Suprapubic skin (tissue), 4 donors: ENCODE measurements around the gene TMEM215. TPM values are rescaled to one million over a fixed set of nuclear protein-coding genes. Genes with fewer than 3 reads are reported as not detected.
A peak's percentile ranks its signal among the peaks of the same experiment; 100 is the strongest.

Experiments
- DNase-seq, 2 donors: peaks; one replicate each; pipeline ENCODE4 v3.0.0-alpha.2; 2019; ENCODE audit warnings: low spot score in 2 of 2
- H3K27ac ChIP-seq: fragments of 200-600 bp; sonication (generic); one replicate; pipeline ENCODE4 v1.5.1; 2019
- H3K27me3 ChIP-seq: fragments of 200-600 bp; sonication (generic); one replicate; pipeline ENCODE4 v1.5.1; 2019
- H3K36me3 ChIP-seq: fragments of 200-600 bp; sonication (generic); one replicate; pipeline ENCODE4 v1.5.1; 2019
- H3K4me1 ChIP-seq: fragments of 200-600 bp; sonication (generic); one replicate; pipeline ENCODE4 v1.5.1; 2019
- H3K4me3 ChIP-seq: fragments of 200-600 bp; sonication (generic); one replicate; pipeline ENCODE4 v1.5.1; 2019; ENCODE audit warnings: mild to moderate bottlenecking
- H3K9me3 ChIP-seq: fragments of 200-600 bp; sonication (generic); one replicate; pipeline ENCODE4 v1.5.1; 2019
- CTCF ChIP-seq, 2 donors: fragments of 200-600 bp in 1 of 2; fragments of 450-650 bp in 1 of 2; sonication (generic) in 1 of 2; IDR thresholded peaks; one replicate each; pipeline ENCODE4 v1.5.1; 2016 to 2019; ENCODE audit warnings: antibody characterized with exemption in 2 of 2, mild to moderate bottlenecking in 1 of 2, moderate library complexity in 1 of 2
- EP300 ChIP-seq: sonication (generic); formaldehyde crosslinking; IDR thresholded peaks from one replicate; pipeline ENCODE4 v1.6.1; 2017; ENCODE audit warnings: antibody characterized with exemption
- POLR2A ChIP-seq, 2 donors: fragments of 450-650 bp; IDR thresholded peaks; one replicate each; pipeline ENCODE4 v1.6.1; 2017; ENCODE audit warnings: antibody characterized with exemption in 2 of 2, mild to moderate bottlenecking in 2 of 2, moderate library complexity in 2 of 2
- POLR2AphosphoS5 ChIP-seq, 3 donors: sonication (generic); formaldehyde crosslinking; IDR thresholded peaks; one replicate each; pipeline ENCODE4 v1.6.1; 2017; ENCODE audit warnings: antibody characterized with exemption in 3 of 3
- WGBS: methylation state at CpG from one replicate; pipeline ENCODE4 v1.1.5; 2018; 5-methylcytosine and 5-hydroxymethylcytosine counted together
- total RNA-seq, 4 donors: library from RNA; depleted of rRNA; stranded (reverse); fragments of >200 nt; gene quantifications; one replicate each; pipeline ENCODE4 v1.1.0, GENCODE V29; 2016

The TMEM215 gene
- total RNA-seq, result under 1 TPM in 1 of 4 donors, not detected in 3; 0.31 TPM

- Histone ChIP-seq H3K9me3 (no peaks in the 10 kb centered on the region), H3K4me3 (peak within 1 kb of the TSS; percentile 15), H3K4me1 (peaks cover 6% of the 10 kb centered on the region), H3K27me3 (peaks cover 48% of the 10 kb centered on the region), H3K27ac (no peak within 1 kb of the TSS), H3K36me3 (no peaks in the 10 kb centered on the region)
- TF ChIP-seq EP300 (no peak), POLR2A (IDR thresholded peaks at IDR 0.05) (no peak), POLR2AphosphoS5 (IDR thresholded peaks at IDR 0.05) (no peak), CTCF (IDR thresholded peaks at IDR 0.05) (no peak)
- WGBS, result under 1% methylated on average over 35 of the region's 59 CpGs
- peak in 1 of 2 donors; percentile 76 for DNase-seq
Observed at GRCh38 chr9:32783168-32783891, at the start of gene TMEM215. Gene TMEM215, plus strand, starts transcription at chr9:32783540. Its CDS starts 644 bp downstream, at chr9:32784184.

- 64% methylated on average over 3 of the region's 3 CpGs for WGBS
- H3K4me3 ChIP-seq, result no peak overlapping the region
- no peaks in the 10 kb centered on the region for H3K27me3 ChIP-seq
- H3K9me3 ChIP-seq, result no peaks in the 10 kb centered on the region
- no peaks in the 10 kb centered on the region for H3K4me1 ChIP-seq
- no peaks in the 10 kb centered on the region for H3K36me3 ChIP-seq
- no peak for DNase-seq
- no peak overlapping the region for H3K27ac ChIP-seq
- TF ChIP-seq CTCF (IDR thresholded peaks at IDR 0.05) (no peak), POLR2A (IDR thresholded peaks at IDR 0.05) (no peak), POLR2AphosphoS5 (IDR thresholded peaks at IDR 0.05) (no peak), EP300 (no peak)
Observed at GRCh38 chr9:32735476-32735875, 47.9 kb upstream of the TMEM215 start.

GRCh38 chr9:32737378-32737777 lies 46.0 kb upstream of the TMEM215 start:
- no peak for TF ChIP-seq POLR2A (IDR thresholded peaks at IDR 0.05)
- TF ChIP-seq EP300, result no peak
- TF ChIP-seq POLR2AphosphoS5 (IDR thresholded peaks at IDR 0.05), result no peak
- no peak for TF ChIP-seq CTCF (IDR thresholded peaks at IDR 0.05)
- Histone ChIP-seq H3K4me1 (no peaks in the 10 kb centered on the region), H3K27ac (no peak overlapping the region), H3K27me3 (no peaks in the 10 kb centered on the region), H3K4me3 (no peak overlapping the region), H3K36me3 (no peaks in the 10 kb centered on the region), H3K9me3 (no peaks in the 10 kb centered on the region)
- WGBS, result 77% methylated on average over 1 of the region's 1 CpG
- no peak for DNase-seq

- Histone ChIP-seq H3K36me3 (no peaks in the 10 kb centered on the region), H3K27me3 (no peaks in the 10 kb centered on the region), H3K4me1 (no peaks in the 10 kb centered on the region), H3K27ac (no peak overlapping the region), H3K9me3 (no peaks in the 10 kb centered on the region), H3K4me3 (no peak overlapping the region)
- DNase-seq, result no peak
- 92% methylated on average over 4 of the region's 4 CpGs for WGBS
- no peak for TF ChIP-seq EP300
- no peak for TF ChIP-seq POLR2AphosphoS5 (IDR thresholded peaks at IDR 0.05)
- no peak for TF ChIP-seq CTCF (IDR thresholded peaks at IDR 0.05)
- no peak for TF ChIP-seq POLR2A (IDR thresholded peaks at IDR 0.05)
Observed at GRCh38 chr9:32738501-32739172, 44.7 kb upstream of the TMEM215 start.

GRCh38 chr9:32741706-32742105 lies 41.6 kb upstream of the TMEM215 start:
- no peak for DNase-seq

More at GRCh38 chr9:32741706-32742105, 41.6 kb upstream of the TMEM215 start:
- H3K27ac ChIP-seq, result no peak overlapping the region
- WGBS, result 39% methylated on average over 4 of the region's 4 CpGs
- H3K4me1 ChIP-seq, result no peaks in the 10 kb centered on the region
- H3K4me3 ChIP-seq, result no peak overlapping the region
- no peak for TF ChIP-seq POLR2AphosphoS5 (IDR thresholded peaks at IDR 0.05)
- TF ChIP-seq CTCF (IDR thresholded peaks at IDR 0.05), result no peak
- TF ChIP-seq POLR2A (IDR thresholded peaks at IDR 0.05), result no peak
- no peak for TF ChIP-seq EP300
- H3K27me3 ChIP-seq, result no peaks in the 10 kb centered on the region
- H3K36me3 ChIP-seq, result no peaks in the 10 kb centered on the region
- no peaks in the 10 kb centered on the region for H3K9me3 ChIP-seq
